MCF 10A (cell line): ENCODE data around the gene TLCD2. TPM values are rescaled to one million over a fixed set of nuclear protein-coding genes. Genes with fewer than 3 reads are reported as not detected.
A peak's percentile ranks its signal among the peaks of the same experiment; 100 is the strongest.

Experiments used
- Bru-seq: library from RNA; stranded (reverse); fragments of 400-500 nt; gene quantifications from one replicate; lab custom pipeline; 2021; lab: Mats Ljungman, UMichigan
- BruChase-seq, 2 experiments: library from RNA; stranded (reverse); fragments of 400-500 nt; gene quantifications; one replicate each; lab custom pipeline; 2021; lab: Mats Ljungman, UMichigan
- BruUV-seq: library from RNA; stranded (reverse); fragments of 400-500 nt; replicated peaks from 2 replicates; lab custom pipeline; 2021; lab: Mats Ljungman, UMichigan
- CTCF ChIA-PET: fragments of 300-600 bp; sonication (Branson Sonifier 250); formaldehyde crosslinking; extraction: SDS; loops from one replicate; lab custom pipeline; 2021; ENCODE audit warnings: antibody characterized with exemption, inconsistent platforms; lab: Yijun Ruan, JAX
- POLR2A ChIA-PET: fragments of 300-600, 350-650 bp; sonication (Branson Sonifier 250); formaldehyde crosslinking; extraction: SDS; loops from one replicate; lab custom pipeline; 2020; ENCODE audit warnings: antibody characterized with exemption, inconsistent platforms; lab: Yijun Ruan, JAX
- DNase-seq: peaks from one replicate; pipeline ENCODE4 v3.0.0-alpha.2; 2018; ENCODE audit not compliant: unreplicated experiment
- H3K27ac Mint-ChIP-seq: one replicate; pipeline ENCODE4 v1.8.0; 2022; ENCODE audit warnings: mild to moderate bottlenecking, low read depth, mixed read lengths; ENCODE audit not compliant: unreplicated experiment
- H3K27me3 Mint-ChIP-seq: one replicate; pipeline ENCODE4 v1.8.0; 2022; ENCODE audit warnings: mixed read lengths; ENCODE audit not compliant: insufficient read depth, unreplicated experiment
- H3K36me3 Mint-ChIP-seq: one replicate; pipeline ENCODE4 v1.8.0; 2022; ENCODE audit warnings: mild to moderate bottlenecking, moderate library complexity, mixed read lengths; ENCODE audit not compliant: insufficient read depth, unreplicated experiment
- H3K4me1 Mint-ChIP-seq: one replicate; pipeline ENCODE4 v1.8.0; 2022; ENCODE audit warnings: mixed read lengths; ENCODE audit not compliant: insufficient read depth, unreplicated experiment
- H3K4me3 Mint-ChIP-seq: one replicate; pipeline ENCODE4 v1.8.0; 2022; ENCODE audit warnings: mild to moderate bottlenecking, moderate library complexity, mixed read lengths; ENCODE audit not compliant: unreplicated experiment
- H3K9me3 Mint-ChIP-seq: one replicate; pipeline ENCODE4 v1.8.0; 2022; ENCODE audit warnings: mixed read lengths; ENCODE audit not compliant: unreplicated experiment
- intact Hi-C: fragments of 100-400 bp; cut with micrococcal nuclease; formaldehyde crosslinking; loops from 2 replicates; pipeline ENCODE4 v1.14.1; 2022
- long read RNA-seq: library from polyadenylated mRNA; stranded (forward); transcript quantifications from one replicate; pipeline ENCODE4 v2.0.0, GENCODE V29; 2022
- total RNA-seq: library from RNA; stranded (reverse); gene quantifications from 2 replicates; pipeline ENCODE4 v1.2.3, GENCODE V29; 2022
- TF ChIP-seq, protein P1 (sequence below): fragments of 200-600 bp; IDR thresholded peaks from one replicate; pipeline ENCODE4 v1.8.0; 2022; ENCODE audit warnings: antibody characterized with exemption, mild to moderate bottlenecking; ENCODE audit not compliant: unreplicated experiment

TLCD2 gene
- total RNA-seq (2.5 and 4.0 TPM in 2 replicates), Bru-seq, nascent RNA (percentile 59 among the genes with signal in this experiment), BruChase-seq, experiment 1, labeled RNA remaining after a 6-hour chase (percentile 82 among the genes with signal in this experiment), BruChase-seq, experiment 2, labeled RNA remaining after a 2-hour chase (percentile 70 among the genes with signal in this experiment)
- long read RNA-seq, full-length matches to known transcripts, result 1 of 2 reads
- long read RNA-seq, partial matches to known transcripts, result 0 of 2 reads
- long read RNA-seq, other reads (novel, unspliced or antisense), result 1 of 2 reads

GRCh38 chr17:1709971-1710806 lies at the start of gene TLCD2:
TSS of gene TLCD2 (minus strand) at chr17:1710377. CDS start at chr17:1710242, 135 bp downstream.
- Mint-ChIP-seq H3K9me3 (no peaks in the 10 kb centered on the region), H3K27me3 (no peaks in the 10 kb centered on the region), H3K4me1 (peaks cover 21% of the 10 kb centered on the region), H3K27ac (peak within 1 kb of the TSS; percentile 16), H3K4me3 (peak within 1 kb of the TSS; percentile 68), H3K36me3 (peaks cover 27% of the 10 kb centered on the region)
- intact Hi-C loops, result loop anchor here (1.0 to 10.0 kb wide), 2 partner anchors 41 to 135 kb away; no protein-coding TSS in a partner anchor
- CTCF ChIA-PET, result no interaction called here
- BruUV-seq, result no TSS peak
- peak; percentile 67 for DNase-seq
- TF ChIP-seq, protein P1, sequence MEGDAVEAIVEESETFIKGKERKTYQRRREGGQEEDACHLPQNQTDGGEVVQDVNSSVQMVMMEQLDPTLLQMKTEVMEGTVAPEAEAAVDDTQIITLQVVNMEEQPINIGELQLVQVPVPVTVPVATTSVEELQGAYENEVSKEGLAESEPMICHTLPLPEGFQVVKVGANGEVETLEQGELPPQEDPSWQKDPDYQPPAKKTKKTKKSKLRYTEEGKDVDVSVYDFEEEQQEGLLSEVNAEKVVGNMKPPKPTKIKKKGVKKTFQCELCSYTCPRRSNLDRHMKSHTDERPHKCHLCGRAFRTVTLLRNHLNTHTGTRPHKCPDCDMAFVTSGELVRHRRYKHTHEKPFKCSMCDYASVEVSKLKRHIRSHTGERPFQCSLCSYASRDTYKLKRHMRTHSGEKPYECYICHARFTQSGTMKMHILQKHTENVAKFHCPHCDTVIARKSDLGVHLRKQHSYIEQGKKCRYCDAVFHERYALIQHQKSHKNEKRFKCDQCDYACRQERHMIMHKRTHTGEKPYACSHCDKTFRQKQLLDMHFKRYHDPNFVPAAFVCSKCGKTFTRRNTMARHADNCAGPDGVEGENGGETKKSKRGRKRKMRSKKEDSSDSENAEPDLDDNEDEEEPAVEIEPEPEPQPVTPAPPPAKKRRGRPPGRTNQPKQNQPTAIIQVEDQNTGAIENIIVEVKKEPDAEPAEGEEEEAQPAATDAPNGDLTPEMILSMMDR, result no peak
- POLR2A ChIA-PET, result interaction anchor here (0.5 to 2.9 kb wide), 2 partner anchors 26 to 77 kb away, joined by 3 to 23 read pairs; partner anchors contain the start of gene PRPF8

DNA sequence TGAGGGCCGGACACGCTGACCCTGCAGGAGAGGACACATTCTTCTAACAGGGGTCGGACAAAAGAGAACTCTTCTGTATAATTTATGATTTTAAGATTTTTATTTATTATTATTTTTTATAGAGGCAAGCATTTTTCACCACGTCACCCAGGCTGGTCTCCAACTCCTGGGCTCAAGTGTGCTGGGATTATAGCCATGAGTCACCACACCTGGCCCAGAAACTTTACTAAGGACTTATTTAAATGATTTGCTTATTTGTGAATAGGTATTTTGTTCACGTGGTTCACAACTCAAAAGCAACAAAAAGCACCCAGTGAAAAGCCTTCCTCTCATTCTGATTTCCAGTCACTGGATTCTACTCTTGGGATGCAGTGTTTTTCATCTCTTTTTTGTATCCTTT lies 49.4 kb upstream of the TLCD2 start:
- POLR2A ChIA-PET, result no interaction called here
- H3K4me1 Mint-ChIP-seq, result no peaks in the 10 kb centered on the region
- DNase-seq, result peak; percentile 57
- no peak overlapping the region for H3K4me3 Mint-ChIP-seq
- CTCF ChIA-PET, result no interaction called here
- BruUV-seq, result no TSS peak
- no peaks in the 10 kb centered on the region for H3K9me3 Mint-ChIP-seq
- TF ChIP-seq, protein P1, result no peak
- H3K27ac Mint-ChIP-seq, result no peak overlapping the region
- intact Hi-C loops, result no loop called here
- no peaks in the 10 kb centered on the region for H3K36me3 Mint-ChIP-seq
- no peaks in the 10 kb centered on the region for H3K27me3 Mint-ChIP-seq

GRCh38 chr17:1758807-1759206 lies 48.6 kb upstream of the TLCD2 start:
- Mint-ChIP-seq H3K36me3 (no peaks in the 10 kb centered on the region), H3K27ac (peak overlapping the region; percentile 80), H3K9me3 (no peaks in the 10 kb centered on the region), H3K4me3 (no peak overlapping the region), H3K27me3 (no peaks in the 10 kb centered on the region), H3K4me1 (no peaks in the 10 kb centered on the region)
- no peak for DNase-seq
- CTCF ChIA-PET, result no interaction called here
- TF ChIP-seq, protein P1, result no peak
- BruUV-seq, result no TSS peak
- POLR2A ChIA-PET, result no interaction called here
- intact Hi-C loops, result no loop called here

- Mint-ChIP-seq H3K4me3 (no peak overlapping the region), H3K27me3 (no peaks in the 10 kb centered on the region), H3K36me3 (no peaks in the 10 kb centered on the region), H3K27ac (no peak overlapping the region), H3K9me3 (no peaks in the 10 kb centered on the region), H3K4me1 (peaks cover 8% of the 10 kb centered on the region)
- ChIA-PET CTCF (no interaction called here), POLR2A (interaction anchor here (0.7 kb wide), 1 partner anchor 31 kb away, joined by 5 read pairs; no protein-coding TSS in a partner anchor)
- no peak for DNase-seq
- intact Hi-C loops, result no loop called here
- TF ChIP-seq, protein P1, result no peak
- BruUV-seq, result no TSS peak
These were observed 45.7 kb upstream of the TLCD2 start for GRCh38 chr17:1755827-1756262.
